HG03097 (cell line): ENCODE measurements around the gene ZFHX3.

Source experiments
- ATAC-seq: cut with Tn5 transposase; IDR thresholded peaks from one replicate; pipeline ENCODE4 v1.9.1; 2021; ENCODE audit not compliant: unreplicated experiment, low FRiP score

ZFHX3 gene

DNA sequence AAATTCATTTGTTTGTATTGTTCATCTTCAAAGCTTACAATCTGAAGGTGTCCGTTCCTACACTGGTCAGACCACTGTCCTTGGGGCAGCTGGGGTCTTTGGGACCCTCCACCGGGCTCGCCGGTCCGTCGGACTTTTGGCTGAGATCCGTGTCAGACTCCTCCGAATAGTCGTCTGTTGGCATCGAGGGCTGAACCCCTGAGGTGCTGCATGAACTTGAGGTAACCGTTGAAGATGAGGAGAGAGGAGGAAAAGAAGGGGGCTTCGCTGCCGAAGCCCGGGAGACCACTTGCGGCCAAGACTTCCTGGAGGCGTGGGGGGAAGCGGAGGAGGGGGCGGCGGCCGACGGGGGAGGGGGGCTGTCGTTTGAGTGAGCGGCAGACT, 260.8 kb downstream of the ZFHX3 start:
- ATAC-seq = no peak

DNA sequence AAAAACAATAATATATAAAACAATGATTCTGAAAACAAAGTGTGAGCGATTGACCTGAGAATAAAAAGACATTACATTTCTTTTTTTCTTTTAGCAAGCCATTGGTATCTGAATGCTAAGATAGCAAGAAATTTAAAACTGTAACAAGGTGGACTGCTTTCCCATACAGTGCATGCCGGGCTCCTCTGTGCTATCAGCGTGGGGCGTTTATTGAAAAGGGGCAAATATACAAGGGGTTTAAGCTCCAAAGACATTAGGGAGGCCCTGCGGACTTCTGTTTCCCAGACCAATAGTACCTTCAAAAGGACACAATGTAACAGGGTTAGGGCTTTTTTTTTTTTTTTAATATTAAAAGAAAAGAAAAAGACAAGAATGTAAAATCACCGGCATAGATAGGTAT, 261.3 kb downstream of the ZFHX3 start:
- ATAC-seq = no peak

DNA sequence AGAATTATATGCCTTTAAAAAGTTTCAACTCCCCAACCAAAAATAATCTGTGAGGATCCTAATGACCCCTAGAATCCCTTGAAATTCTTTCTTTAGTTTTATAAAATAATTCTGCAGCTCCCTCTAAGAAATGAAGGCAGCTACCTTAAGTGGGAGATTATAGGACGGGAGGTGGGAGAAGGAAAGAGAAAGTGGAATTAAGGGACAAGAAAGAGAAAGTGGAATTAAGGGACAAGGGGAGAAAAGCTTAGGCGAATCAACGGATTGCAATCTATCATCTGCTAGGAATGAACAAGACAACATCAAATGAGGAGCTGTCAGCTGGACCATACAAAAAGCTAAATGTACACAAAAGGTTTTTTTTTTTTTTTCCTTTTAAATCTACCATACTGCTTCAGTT, 262.0 kb downstream of the ZFHX3 start:
- ATAC-seq = no peak

DNA sequence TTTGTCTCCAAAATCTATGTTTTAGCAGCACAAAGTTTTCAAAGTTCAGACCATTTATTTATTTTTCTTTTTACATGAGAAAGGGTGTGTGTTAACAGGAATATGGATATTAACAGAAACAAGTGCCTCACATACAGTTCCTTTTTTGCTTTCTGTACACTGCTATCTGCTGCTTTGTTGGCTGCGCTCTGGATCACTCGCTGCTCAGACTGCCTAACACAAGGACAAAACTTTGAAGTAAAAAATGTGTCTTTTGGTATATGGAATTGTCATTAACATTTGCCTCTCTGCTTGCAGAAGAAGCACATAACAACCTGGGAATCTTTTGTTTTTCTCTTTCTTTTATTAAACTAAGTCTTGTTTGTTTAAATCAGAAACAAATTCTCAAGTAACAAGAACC, 262.8 kb downstream of the ZFHX3 start:
- no peak for ATAC-seq

DNA sequence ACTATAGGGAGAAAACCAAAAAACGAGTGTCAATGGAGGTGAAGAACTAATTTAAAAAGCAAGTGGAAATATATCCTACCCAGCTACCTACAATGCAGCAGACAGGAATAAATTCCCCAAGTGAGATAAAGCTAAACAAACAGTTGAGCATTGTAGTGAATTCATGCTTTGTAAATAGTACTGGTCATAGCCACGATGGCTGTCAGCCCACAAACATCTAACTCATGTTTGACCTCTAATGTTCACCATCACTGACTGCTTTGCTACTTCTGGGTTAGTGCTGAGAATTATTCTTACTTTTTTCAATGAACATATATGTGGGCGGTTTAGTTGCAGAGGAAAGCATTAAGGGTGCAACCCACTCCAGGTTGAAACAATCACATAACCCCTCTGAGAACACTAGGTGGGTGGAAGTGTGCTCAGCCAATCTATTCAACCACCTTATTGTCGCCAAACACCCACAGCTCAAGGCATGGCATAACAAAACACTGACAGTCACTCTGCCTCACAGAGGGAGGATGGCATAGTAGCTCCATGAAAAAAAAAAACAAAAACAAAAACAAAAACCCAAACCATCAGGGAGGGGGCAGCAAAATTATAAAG, 264.1 kb downstream of the ZFHX3 start:
- no peak for ATAC-seq

DNA sequence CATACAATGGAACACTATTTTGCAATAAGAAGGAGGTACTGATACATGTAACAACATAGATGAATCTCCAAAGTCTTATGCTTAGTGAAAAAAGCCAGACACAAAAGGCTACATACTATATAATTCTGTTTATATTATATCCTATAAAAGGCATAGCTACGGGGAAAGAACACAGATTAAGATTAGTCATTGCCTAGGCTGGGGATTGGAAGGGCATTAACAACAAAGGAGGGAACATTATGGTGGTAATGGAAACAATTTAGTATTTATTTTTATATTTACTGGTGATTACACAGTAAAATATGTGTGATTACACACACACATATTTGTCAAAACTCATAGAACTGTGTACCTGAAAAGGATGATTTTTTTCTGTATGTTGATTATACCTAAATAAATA, 278.1 kb downstream of the ZFHX3 start:
- ATAC-seq = no peak

DNA sequence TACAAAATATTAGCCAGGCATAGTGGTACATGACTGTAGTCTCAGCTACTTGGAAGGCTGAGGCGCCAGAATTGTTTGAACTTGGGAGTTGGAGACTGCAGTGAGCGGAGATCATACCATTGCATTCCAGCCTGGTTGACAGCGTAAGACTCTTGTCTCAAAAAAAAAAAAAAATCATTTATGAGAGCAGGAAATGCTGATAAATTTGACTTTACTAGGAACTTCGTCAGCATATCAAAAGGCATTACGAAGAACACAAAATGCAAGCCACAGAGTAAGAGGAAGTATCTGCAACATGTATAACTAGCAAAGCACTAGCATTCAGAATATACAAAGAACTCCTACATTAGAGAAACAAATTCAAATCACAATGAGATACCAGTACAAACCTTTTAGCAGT, 279.3 kb downstream of the ZFHX3 start:
- no peak for ATAC-seq

DNA sequence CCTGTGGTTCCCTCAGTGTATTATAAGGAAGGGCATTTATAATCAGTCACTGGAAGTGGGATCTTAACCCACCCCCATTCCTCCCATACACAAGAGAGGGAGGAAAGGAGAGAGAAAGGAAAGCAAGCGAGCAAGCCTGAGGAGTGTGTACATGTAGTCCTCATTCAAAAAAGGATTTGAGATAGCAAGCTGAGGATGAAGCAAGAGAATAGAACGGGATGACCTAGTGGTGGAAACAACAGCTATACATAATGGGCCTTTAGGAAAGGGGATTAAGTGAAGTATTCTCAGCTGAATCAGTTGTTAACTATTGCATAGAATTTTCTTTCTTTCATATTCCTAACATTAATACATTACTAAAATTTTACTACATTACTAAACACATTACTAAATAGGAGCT, 281.4 kb downstream of the ZFHX3 start:
- no peak for ATAC-seq

DNA sequence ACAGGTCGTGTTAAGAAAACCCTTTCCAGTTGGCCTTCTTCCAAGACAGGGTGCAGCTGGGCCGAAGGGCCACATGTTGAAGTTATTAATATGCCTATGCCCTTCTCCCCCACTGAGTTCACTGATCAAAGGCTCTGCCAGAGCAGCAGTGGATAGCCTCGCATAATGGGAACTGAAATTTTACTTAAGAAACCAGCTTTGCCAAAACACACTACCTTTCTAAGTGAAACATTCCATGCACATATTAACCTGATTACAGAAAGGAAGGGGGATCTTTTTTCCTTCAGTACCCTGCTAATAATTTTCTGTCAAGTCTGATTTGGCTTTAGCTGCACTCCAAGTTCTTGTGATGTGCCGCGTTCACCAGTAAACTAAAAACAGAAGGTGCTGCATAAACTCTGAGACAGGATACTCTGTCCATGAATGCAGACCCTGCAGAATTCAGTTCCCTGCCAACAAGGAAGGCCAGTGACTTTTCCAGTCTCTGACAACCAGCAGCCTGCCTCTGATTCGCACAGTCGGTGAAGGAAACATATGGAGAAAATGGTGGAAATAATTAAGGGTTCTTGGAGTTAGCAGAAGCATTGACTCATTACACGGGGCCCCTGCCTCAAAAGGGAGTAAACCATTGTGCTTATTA, 283.8 kb downstream of the ZFHX3 start:
- ATAC-seq = no peak

DNA sequence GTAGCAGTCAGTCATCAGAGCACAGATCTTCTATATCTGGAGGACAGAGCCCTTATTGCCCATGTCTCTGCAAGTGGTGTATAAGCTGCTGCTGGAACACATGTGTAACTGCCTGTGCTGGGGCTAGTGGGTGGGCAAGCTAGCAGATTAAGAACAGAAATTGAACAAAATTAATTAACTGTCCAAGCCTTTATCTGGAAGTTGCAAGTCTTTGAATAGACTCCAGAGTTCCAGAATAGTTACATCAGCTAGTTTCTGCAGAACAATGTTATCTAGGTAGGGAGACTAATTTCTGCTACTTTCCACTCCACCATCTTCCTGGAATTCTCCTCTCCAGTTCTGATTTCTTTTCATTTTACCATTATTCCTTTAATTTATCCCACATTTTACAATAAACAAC, 287.3 kb downstream of the ZFHX3 start:
- no peak for ATAC-seq

DNA sequence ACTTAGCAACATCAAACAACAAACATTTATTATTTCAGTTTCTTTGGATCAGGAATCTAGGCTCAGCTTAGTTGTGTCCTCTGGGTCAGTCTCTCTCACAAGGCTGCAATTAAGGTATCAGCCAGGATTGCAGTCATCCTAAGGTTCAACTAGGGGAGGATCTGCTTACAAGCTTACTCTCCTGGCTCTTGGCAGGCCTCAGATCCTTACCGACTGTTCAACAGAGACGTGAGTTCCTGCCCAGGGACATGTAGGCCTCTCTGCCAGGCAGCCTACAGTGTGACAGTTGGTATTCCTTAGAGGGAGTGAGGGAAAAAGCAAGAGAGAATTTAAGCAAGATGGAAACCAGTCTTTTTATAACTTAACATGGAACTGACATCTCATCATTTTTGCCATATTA, 294.0 kb downstream of the ZFHX3 start:
- no peak for ATAC-seq

DNA sequence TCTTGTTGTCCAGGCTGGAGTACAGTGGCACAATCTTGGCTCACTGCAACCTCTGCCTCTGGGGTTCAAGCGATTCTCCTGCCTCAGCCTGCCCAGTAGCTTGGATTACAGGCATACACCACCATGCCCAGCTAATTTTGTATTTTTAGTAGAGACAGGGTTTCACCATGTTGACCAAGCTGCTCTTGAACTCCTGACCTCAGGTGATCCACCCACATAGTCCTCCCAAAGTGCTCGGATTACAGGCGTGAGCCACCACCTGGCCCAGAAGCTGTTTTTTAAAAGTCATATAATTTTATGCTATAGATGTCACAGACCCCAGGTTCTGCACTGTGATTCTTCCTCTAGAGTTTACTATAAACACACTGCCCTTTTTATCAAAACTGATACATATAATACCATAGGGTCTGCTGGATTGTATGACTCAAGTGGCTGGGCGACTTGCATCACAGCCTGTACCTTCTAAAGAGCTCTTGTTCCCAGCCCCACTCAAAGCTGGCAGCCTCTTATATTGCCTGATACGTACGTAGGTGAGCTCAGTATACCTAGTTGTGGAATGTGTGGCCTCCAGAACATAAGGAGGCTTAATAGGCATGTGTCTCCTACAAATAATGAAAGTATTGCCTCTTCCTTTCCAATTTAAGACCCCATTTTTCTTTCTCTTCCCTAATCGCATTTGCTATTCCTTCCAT, 295.8 kb downstream of the ZFHX3 start:
- ATAC-seq = no peak

DNA sequence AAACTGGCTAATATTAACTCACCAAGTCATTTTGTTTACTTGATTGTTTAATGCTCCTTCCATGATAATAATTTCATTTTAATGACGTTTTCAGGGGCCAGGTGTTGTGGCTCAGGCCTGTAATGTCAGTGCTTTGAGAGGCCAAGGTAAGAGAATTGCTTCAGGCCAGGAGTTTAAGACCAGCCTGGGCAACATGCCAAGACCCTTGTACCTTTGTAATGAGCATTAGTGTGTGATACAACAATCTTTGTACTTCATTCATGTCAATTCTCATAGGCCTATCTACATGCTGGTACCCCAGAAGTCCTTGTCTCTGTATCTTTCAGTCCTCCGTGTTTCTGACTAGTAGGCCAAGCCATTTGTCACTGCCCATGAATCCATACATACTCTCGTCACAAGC, 296.9 kb downstream of the ZFHX3 start:
- no peak for ATAC-seq

DNA sequence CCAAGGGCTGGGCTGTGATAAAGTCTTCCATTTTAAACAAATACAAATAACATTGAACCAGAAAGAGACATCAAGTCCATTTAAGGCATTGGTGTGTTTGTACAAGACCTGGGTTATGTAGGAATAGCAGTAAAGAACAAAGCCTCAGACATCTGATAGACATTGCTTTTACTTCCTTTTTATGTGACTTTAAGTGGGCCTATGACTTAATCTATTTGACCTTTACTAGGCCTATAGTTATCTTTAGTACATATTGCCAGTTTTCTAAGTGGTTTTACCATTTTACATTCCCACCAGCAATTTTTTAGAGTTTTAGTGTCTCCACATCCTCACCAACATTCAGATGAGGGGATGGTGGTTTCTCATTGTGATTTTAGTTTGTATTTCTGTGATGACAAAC, 298.8 kb downstream of the ZFHX3 start:
- no peak for ATAC-seq

DNA sequence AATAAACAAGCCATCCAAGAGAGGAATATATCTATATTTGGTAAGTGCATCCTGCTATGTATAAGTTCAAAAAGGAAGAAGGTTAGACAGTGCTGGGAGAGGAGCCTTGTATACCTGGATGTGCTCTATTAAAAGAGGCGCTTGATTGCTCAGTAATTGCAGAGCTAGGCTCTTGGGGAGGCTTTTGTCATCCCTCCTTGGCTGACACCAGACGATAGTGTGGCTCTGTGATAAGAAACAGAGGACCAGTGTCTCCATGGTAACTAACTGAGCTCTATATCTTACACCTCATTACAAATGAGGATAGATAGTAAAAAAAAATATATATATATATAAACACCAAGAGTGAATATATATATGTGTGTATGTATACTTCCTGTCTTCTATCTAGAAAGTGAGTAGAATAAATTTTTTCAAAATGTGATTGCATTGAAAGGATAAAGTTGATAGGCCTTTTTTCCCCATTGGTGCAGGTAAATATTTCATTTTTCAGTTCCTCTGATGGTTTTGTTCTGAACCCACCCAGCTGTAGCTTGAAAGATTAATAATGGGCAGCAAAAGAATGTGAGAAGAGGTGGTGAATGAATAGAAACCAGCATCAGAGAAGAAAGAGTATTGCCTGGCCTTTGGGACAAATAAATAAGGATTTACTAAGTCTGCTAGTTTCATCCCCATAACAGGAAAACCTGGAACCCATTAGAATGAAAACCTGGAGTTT, 303.7 kb downstream of the ZFHX3 start:
- ATAC-seq = no peak

DNA sequence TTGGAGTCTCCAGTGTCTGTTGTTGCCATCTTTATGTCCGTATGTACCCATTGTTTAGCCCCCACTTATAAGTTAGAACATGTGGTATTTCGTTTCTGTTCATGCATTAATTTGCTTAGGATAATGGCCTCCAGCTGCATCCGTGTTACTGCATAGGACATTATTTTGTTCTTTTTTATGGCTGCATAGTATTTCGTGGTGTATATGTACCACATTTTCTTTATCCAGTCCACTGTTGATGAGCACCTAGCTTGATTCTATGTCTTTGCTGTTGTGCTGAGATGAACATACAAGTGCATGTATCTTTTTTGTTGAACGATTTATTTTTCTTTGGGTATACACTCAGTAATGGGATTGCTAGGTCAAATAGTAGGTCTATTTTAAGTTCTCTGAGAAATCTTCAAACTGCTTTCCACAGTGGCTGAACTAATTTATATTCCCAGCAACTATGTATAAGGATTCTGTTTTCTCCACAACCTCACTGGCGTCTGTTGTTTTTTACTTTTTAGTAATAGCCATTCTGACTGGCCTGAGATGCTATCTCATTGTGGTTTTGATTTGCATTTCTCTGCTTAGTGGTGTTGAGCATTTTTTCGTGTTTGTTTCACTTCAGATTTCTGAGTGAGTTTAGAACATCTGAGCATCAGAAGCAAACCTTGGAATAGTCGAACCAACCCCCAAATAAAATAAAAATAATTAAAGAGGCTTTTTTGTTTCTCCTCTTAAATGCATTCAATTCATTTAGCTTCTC, 304.7 kb downstream of the ZFHX3 start:
- peak; percentile 52 for ATAC-seq

DNA sequence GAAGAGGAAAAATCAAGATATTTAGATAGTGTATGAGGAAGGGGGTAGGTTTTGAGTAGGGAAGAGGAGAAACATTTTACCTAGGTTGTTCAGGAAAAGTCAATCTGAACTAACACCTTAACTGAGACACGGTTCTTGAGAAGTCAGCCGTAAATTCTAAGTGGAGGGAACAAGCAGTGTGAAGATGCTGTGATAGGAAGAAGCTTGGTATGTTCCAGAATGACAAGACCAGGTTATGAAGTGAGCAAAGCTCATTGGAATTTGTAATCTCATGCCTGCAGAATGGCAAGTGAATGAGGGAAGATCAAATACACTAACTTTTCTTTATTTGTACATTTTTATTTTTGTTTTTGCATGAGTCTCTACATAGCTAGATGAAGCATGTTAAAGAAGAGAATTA, 307.6 kb downstream of the ZFHX3 start:
- ATAC-seq = no peak

DNA sequence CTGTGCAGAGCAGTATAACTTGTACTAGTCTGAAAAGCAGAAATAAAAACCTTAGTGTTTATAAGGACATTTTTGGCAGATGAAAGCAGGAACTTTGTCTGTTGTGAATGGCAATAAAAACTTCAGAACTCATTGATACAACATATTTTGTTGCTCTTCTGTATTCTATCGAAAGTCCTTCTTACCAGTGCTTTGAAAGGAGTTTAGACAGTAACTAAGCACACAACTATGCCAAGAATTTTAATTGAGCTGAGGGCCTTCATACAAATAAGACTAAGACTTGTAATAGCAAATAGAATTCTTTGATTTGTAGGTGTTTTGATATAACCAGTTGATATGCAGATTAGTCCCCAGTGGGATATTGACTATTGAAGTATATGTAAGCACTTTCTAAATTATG, 308.4 kb downstream of the ZFHX3 start:
- no peak for ATAC-seq

DNA sequence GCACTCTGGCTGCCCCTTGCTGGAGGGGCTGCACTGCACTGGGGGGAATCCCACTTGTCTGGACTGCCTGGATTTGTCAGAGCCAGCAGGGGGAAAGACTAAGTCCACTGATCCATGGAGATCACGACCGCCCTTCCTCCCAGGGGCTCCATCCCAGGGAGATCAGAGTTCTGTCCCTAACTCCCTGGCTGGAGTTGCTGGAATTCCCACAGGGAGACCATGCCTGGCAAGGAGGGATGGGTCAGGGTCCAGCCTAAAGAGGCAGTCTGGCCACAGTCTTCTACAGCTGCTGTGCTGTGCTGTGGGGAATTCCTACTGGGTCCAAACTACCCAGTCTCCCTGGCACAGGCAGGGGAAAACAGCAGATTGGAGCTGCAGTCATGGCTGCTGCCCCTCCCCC, 311.9 kb downstream of the ZFHX3 start:
- no peak for ATAC-seq
